Ovary (tissue), 9 donors: ENCODE results near the gene ZNF654. TPM values are rescaled to one million over a fixed set of nuclear protein-coding genes. Genes with fewer than 3 reads are reported as not detected.

Experiments
- DNase-seq, 5 donors: peaks; one replicate each; pipeline ENCODE4 v3.0.0-alpha.2; 2019 to 2020
- H3K27ac ChIP-seq, 2 donors: fragments of 200-600 bp; one replicate each; pipeline versions ENCODE4 v1.5.1 to v1.8.0; 2019 to 2022
- H3K27me3 ChIP-seq: fragments of 200-600 bp; one replicate; pipeline ENCODE4 v1.8.0; 2022
- H3K36me3 ChIP-seq: fragments of 200-600 bp; sonication (generic); one replicate; pipeline ENCODE4 v1.5.1; 2019
- H3K4me1 ChIP-seq: one replicate; pipeline ENCODE4 v1.8.1; 2013; ENCODE audit warnings: mild to moderate bottlenecking, moderate library complexity; ENCODE audit not compliant: insufficient read depth
- H3K4me3 ChIP-seq: fragments of 200-600 bp; sonication (generic); one replicate; pipeline ENCODE4 v1.5.1; 2017
- H3K9me3 ChIP-seq, 2 donors: fragments of 200-600 bp in 1 of 2; sonication (generic) in 1 of 2; one replicate each; pipeline versions ENCODE4 v1.5.1 to v1.8.1; 2013 to 2019; ENCODE audit warnings: mild to moderate bottlenecking in 1 of 2, moderate library complexity in 1 of 2
- EP300 ChIP-seq: sonication (generic); formaldehyde crosslinking; IDR thresholded peaks from one replicate; pipeline ENCODE4 v1.6.1; 2017; ENCODE audit warnings: antibody characterized with exemption
- POLR2A ChIP-seq: fragments of 450-650 bp; IDR thresholded peaks from one replicate; pipeline ENCODE4 v1.6.1; 2017; ENCODE audit warnings: antibody characterized with exemption, mild to moderate bottlenecking, moderate library complexity
- WGBS, 3 donors: extraction: QIAGEN DNeasy Blood & Tissue Kit in 1 of 3; methylation state at CpG; one replicate each; pipeline versions ENCODE4 v1.1.5 to v1.1.7; 2013 to 2017; 5-methylcytosine and 5-hydroxymethylcytosine counted together
- intact Hi-C, 4 donors: fragments of 100-400 bp; cut with DNase I; formaldehyde crosslinking; loops; one replicate each; pipeline versions ENCODE4 v1.11.0 to v1.15.1; 2022 to 2023
- polyA plus RNA-seq, 2 donors: library from polyadenylated mRNA; stranded (reverse); fragments of 200-250 nt in 1 of 2; fragments of 350-450 nt in 1 of 2; fragmentation: Illumina TruSeq in 1 of 2; extraction: RNeasy Lipid Tissue Mini Kit (QIAGEN cat#74804) in 1 of 2; gene quantifications; one replicate each; pipeline ENCODE4 v1.2.3, GENCODE V29; 2013 to 2014
- total RNA-seq, 7 donors: library from RNA; depleted of rRNA in 2 of 7; stranded (reverse); fragments of >200 nt in 2 of 7; fragmentation: NEBNext Ultra II Directional in 3 of 7; extraction: Animal tissue kit (Norgen Biotek cat#: 25700) in 3 of 7; gene quantifications; one replicate each; pipeline versions ENCODE4 v1.1.0 to v1.2.4, GENCODE V29; 2016 to 2023
- TF ChIP-seq, protein P1 (sequence below), 3 donors: fragments of 450-650 bp in 2 of 3; fragments of 200-600 bp in 1 of 3; IDR thresholded peaks; one replicate each; pipeline versions ENCODE4 v1.5.1 to v1.8.0; 2016 to 2022; ENCODE audit warnings: antibody characterized with exemption in 3 of 3, mild to moderate bottlenecking in 1 of 3
- donor health status: DM: no; HTN: no; CAD: no; lungs with moderate emphysema.
- donor health status: DM: no; HTN: no; CAD: no.
- donor health status: Bipolar disorder and iron deficiency.
- donor health status: DM: yes; HTN: yes; CAD: no.
- donor health status: DM: no; HTN: no; CAD: no.
- donor health status: DM: yes; HTN: yes; CAD: no.

ZNF654 gene
- total and polyA plus RNA-seq, 9 donors, result 5.2 to 22.0 (median 15.1) TPM

DNA sequence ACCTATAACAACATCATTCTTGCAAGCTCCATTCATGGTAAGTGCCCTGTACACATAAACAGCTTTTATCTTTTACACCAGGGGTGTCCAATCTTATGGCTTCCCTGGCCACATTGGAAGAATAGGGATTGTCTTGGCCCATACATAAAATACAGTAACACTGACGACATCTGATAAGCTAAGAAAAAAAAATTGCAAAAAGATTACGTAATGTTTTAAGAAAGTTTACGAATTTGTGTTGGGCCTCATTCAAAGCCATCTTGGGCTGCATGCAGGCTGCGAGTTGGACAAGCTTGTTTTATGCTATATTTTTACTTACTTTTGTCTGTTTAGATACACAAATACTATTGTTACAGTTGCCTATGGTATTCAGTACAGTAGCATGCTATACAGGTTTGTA is 31.6 kb downstream of the ZNF654 start:
- no peaks in the 10 kb centered on the region for H3K27me3 ChIP-seq
- H3K36me3 ChIP-seq, result no peaks in the 10 kb centered on the region
- H3K27ac ChIP-seq, result no peak overlapping the region
- DNase-seq, result no peak
- no peaks in the 10 kb centered on the region for H3K9me3 ChIP-seq
- WGBS, 3 donors, result 72 to 85% (median 72%) methylated on average over 4 of the region's 4 CpGs
- H3K4me1 ChIP-seq, result no peaks in the 10 kb centered on the region
- H3K4me3 ChIP-seq, result no peak overlapping the region
- TF ChIP-seq, protein P1, sequence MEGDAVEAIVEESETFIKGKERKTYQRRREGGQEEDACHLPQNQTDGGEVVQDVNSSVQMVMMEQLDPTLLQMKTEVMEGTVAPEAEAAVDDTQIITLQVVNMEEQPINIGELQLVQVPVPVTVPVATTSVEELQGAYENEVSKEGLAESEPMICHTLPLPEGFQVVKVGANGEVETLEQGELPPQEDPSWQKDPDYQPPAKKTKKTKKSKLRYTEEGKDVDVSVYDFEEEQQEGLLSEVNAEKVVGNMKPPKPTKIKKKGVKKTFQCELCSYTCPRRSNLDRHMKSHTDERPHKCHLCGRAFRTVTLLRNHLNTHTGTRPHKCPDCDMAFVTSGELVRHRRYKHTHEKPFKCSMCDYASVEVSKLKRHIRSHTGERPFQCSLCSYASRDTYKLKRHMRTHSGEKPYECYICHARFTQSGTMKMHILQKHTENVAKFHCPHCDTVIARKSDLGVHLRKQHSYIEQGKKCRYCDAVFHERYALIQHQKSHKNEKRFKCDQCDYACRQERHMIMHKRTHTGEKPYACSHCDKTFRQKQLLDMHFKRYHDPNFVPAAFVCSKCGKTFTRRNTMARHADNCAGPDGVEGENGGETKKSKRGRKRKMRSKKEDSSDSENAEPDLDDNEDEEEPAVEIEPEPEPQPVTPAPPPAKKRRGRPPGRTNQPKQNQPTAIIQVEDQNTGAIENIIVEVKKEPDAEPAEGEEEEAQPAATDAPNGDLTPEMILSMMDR (IDR thresholded peaks at IDR 0.05), result no peak
- TF ChIP-seq EP300 (no peak), POLR2A (no peak)
- intact Hi-C loops, result no loop called here

DNA sequence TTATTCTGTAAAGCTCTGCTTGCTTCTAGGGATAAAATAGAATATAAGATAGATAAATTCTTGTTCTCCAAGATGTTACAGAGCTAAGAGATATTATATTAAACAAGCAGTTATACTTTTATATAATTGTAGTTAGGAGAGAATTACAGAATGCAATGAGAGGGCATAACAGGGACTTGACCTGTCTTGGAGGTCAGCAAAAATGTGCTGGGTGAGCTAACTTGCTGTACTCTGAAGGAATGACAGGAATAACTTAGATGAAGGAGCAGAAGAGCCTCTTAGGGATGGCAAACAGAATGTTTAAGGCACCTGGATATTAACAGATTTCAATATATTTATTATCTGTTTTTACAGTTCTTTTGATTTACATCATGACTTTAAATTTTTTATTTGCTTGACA is 33.2 kb downstream of the ZNF654 start:
- TF ChIP-seq EP300 (no peak), POLR2A (no peak)
- TF ChIP-seq, protein P1 (IDR thresholded peaks at IDR 0.05), result no peak
- Histone ChIP-seq H3K36me3 (no peaks in the 10 kb centered on the region), H3K4me3 (no peak overlapping the region), H3K27ac (no peak overlapping the region), H3K27me3 (no peaks in the 10 kb centered on the region), H3K4me1 (no peaks in the 10 kb centered on the region), H3K9me3 (no peaks in the 10 kb centered on the region)
- DNase-seq, result no peak
- intact Hi-C loops, result no loop called here

DNA sequence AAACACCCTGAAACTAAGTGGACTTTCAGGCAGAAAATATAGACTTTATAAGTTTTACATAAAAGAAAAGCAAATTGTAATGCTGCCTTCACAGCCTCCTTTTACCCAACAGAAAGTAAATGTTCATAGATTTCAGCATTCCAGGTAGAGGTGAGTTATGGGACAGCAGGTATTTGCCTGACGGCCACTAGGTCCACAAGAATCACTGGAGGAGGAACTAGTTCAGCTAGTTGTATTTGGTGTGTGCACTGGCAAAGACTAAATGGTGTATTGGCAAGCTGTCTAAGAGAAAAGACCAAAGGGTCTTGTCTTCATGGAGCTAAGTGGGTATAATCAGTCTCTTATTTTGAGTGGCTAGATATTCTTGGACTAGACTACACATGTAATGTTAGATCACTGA is 34.2 kb downstream of the ZNF654 start:
- intact Hi-C loops, result no loop called here
- Histone ChIP-seq H3K27me3 (no peaks in the 10 kb centered on the region), H3K36me3 (no peaks in the 10 kb centered on the region), H3K9me3 (no peaks in the 10 kb centered on the region), H3K4me3 (no peak overlapping the region), H3K27ac (no peak overlapping the region), H3K4me1 (no peaks in the 10 kb centered on the region)
- TF ChIP-seq EP300 (no peak), POLR2A (no peak)
- TF ChIP-seq, protein P1 (IDR thresholded peaks at IDR 0.05), result no peak
- 90 to 97% (median 96%) methylated on average over 1 of the region's 1 CpG for WGBS, 3 donors
- no peak for DNase-seq

DNA sequence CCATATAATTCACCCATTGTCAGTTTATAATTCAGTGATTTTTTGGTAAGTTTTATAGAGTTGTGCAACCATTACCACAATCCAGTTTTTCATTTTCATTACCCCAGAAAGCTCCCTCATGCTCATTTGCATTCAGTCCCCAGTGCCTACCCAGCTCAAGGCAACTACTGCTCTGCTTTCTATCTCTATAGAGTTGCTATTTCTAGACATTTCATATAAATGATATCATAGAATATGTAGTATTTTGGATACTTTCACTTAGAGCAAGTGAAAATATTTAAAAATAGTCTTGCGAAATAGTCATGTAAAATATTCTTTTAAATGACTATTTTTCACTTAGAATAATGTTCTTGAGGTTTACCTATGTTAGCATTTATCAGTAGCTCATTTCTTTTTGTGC is 42.1 kb downstream of the ZNF654 start:
- Histone ChIP-seq H3K9me3 (no peaks in the 10 kb centered on the region), H3K27ac (no peak overlapping the region), H3K27me3 (no peaks in the 10 kb centered on the region), H3K4me1 (no peaks in the 10 kb centered on the region), H3K4me3 (no peak overlapping the region), H3K36me3 (no peaks in the 10 kb centered on the region)
- intact Hi-C loops, result no loop called here
- 91 to 93% (median 92%) methylated on average over 1 of the region's 1 CpG for WGBS, 3 donors
- DNase-seq, result no peak
- TF ChIP-seq, protein P1 (IDR thresholded peaks at IDR 0.05), result no peak
- TF ChIP-seq POLR2A (no peak), EP300 (no peak)

DNA sequence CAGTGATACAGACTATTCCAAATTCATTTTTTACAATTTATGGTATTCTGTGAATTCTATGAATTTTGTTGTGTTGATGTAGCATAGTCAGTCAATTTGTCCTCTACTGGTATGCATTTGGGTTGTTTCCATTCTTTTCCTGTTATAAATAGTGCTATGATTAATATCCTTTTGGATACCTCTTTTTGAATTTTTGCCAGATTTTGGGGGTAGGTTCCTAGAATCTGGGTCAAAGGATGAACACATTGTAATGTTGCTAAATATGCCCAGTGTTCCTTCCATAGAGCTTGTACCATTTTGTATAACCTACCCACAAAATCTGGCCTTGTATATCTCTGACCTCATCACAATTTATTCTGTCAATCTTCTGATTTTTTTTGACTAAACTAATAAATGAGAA is 46.3 kb downstream of the ZNF654 start:
- TF ChIP-seq EP300 (no peak), POLR2A (no peak)
- TF ChIP-seq, protein P1 (IDR thresholded peaks at IDR 0.05), result no peak
- Histone ChIP-seq H3K4me1 (no peaks in the 10 kb centered on the region), H3K27me3 (no peaks in the 10 kb centered on the region), H3K27ac (no peak overlapping the region), H3K4me3 (no peak overlapping the region), H3K9me3 (no peaks in the 10 kb centered on the region), H3K36me3 (no peaks in the 10 kb centered on the region)
- intact Hi-C loops, result no loop called here
- no peak for DNase-seq
